Esophagus squamous epithelium (tissue), 5 donors: ENCODE measurements around the gene EWSR1. TPM values are rescaled to one million over a fixed set of nuclear protein-coding genes. Genes with fewer than 3 reads are reported as not detected.
"Not testable (repeated sequence)": the region's sequence is repeated elsewhere in the genome, so short reads cannot be mapped to it uniquely, and the experiment has no call there.

Experiments used
- DNase-seq: peaks from one replicate; lab custom pipeline; 2025; lab: John Stamatoyannopoulos, UW
- H3K27ac ChIP-seq, 4 donors: fragments of 200-600 bp; sonication (generic); one replicate each; pipeline ENCODE4 v1.5.1; 2016 to 2019; ENCODE audit warnings: mild to moderate bottlenecking in 1 of 4
- H3K27me3 ChIP-seq, 4 donors: fragments of 200-600 bp; sonication (generic); 1 replicate in 3 of 4; 2 replicates in 1 of 4; pipeline versions ENCODE4 v1.5.1 to v1.6.0; 2017 to 2021; ENCODE audit warnings: antibody characterized with exemption in 1 of 4
- H3K36me3 ChIP-seq, 3 donors: fragments of 200-600 bp; sonication (generic); one replicate each; pipeline ENCODE4 v1.5.1; 2016 to 2019
- H3K4me1 ChIP-seq, 3 donors: fragments of 200-600 bp; sonication (generic); one replicate each; pipeline ENCODE4 v1.5.1; 2017 to 2019
- H3K4me3 ChIP-seq, 4 donors: fragments of 200-600 bp; sonication (generic); 1 replicate in 3 of 4; 2 replicates in 1 of 4; pipeline ENCODE4 v1.5.1; 2016 to 2019; ENCODE audit warnings: mild to moderate bottlenecking in 2 of 4, moderate library complexity in 1 of 4
- H3K9me3 ChIP-seq, 3 donors: fragments of 200-600 bp; sonication (generic); one replicate each; pipeline ENCODE4 v1.5.1; 2016 to 2019
- POLR2A ChIP-seq, 4 donors: fragments of 450-650 bp; IDR thresholded peaks; one replicate each; pipeline ENCODE4 v1.6.1; 2017; ENCODE audit warnings: antibody characterized with exemption in 4 of 4, mild to moderate bottlenecking in 4 of 4, moderate library complexity in 3 of 4
- WGBS, 2 donors: methylation state at CpG; one replicate each; pipeline ENCODE4 v1.1.5; 2018; 5-methylcytosine and 5-hydroxymethylcytosine counted together
- intact Hi-C: fragments of 100-400 bp; cut with DNase I; formaldehyde crosslinking; loops from one replicate; pipeline ENCODE4 v1.15.0; 2022
- total RNA-seq, 4 donors: library from RNA; depleted of rRNA; stranded (reverse); fragments of >200 nt; gene quantifications; one replicate each; pipeline ENCODE4 v1.1.0, GENCODE V29; 2016
- TF ChIP-seq, protein P1 (sequence below), 6 experiments: fragments of 450-650 bp in 4 of 6; fragments of 200-600 bp in 2 of 6; sonication (generic) in 2 of 6; IDR thresholded peaks; one replicate each; pipeline ENCODE4 v1.5.1; 2016 to 2019; ENCODE audit warnings: antibody characterized with exemption in 6 of 6, mild to moderate bottlenecking in 4 of 6, moderate library complexity in 4 of 6
- donor health status: DM: yes; HTN: yes; CAD: no.

The EWSR1 gene
- total RNA-seq, 4 donors from 2014 or later: 124 to 217 (median 174) TPM

GRCh38 chr22:29342577-29343312, 74.7 kb downstream of the EWSR1 start:
- intact Hi-C loops: no loop called here
- Histone ChIP-seq H3K4me1 (peaks cover 0 to 50% (median 3%) of the 10 kb centered on the region in 3 donors), H3K36me3 (peaks cover 54 to 100% (median 58%) of the 10 kb centered on the region in 3 donors), H3K27ac (no peak overlapping the region), H3K27me3 (no peaks in the 10 kb centered on the region), H3K9me3 (no peaks in the 10 kb centered on the region), H3K4me3 (no peak overlapping the region)
- 62 to 73% methylated on average over 4 to 5 of the region's 10 CpGs for WGBS, 2 donors
- TF ChIP-seq, protein P1, sequence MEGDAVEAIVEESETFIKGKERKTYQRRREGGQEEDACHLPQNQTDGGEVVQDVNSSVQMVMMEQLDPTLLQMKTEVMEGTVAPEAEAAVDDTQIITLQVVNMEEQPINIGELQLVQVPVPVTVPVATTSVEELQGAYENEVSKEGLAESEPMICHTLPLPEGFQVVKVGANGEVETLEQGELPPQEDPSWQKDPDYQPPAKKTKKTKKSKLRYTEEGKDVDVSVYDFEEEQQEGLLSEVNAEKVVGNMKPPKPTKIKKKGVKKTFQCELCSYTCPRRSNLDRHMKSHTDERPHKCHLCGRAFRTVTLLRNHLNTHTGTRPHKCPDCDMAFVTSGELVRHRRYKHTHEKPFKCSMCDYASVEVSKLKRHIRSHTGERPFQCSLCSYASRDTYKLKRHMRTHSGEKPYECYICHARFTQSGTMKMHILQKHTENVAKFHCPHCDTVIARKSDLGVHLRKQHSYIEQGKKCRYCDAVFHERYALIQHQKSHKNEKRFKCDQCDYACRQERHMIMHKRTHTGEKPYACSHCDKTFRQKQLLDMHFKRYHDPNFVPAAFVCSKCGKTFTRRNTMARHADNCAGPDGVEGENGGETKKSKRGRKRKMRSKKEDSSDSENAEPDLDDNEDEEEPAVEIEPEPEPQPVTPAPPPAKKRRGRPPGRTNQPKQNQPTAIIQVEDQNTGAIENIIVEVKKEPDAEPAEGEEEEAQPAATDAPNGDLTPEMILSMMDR (IDR thresholded peaks at IDR 0.05): no peak
- no peak for TF ChIP-seq POLR2A (IDR thresholded peaks at IDR 0.05)
- no peak for DNase-seq

DNA sequence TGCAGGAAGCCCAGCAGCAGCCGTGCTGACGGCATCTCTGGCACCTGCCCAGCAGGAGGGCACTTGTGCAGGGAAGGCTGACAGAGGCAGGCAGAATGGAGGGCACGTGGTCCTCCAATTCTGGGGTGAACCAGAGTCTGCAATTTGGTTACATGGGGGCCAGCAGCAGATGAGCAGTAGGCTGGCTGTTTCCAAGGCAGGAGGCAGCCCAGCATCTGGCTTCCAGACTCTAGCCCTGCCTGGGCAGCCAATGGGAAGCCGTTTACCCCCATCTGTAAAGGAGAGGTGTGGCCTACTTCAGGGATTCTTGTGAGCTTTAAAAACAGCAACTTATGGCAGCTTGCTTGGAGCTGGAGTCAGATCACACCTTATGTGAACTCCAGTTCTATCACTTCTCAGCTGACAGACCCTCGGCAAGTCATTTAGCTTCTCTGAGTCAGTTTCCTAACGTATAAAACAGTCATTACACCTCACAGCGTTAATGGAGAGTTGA, 75.3 kb downstream of the EWSR1 start:
- 28 to 66% methylated on average over 6 of the region's 7 CpGs for WGBS, 2 donors
- H3K4me1 ChIP-seq: peaks cover 0 to 43% (median 0%) of the 10 kb centered on the region in 3 donors
- intact Hi-C loops: no loop called here
- H3K27ac ChIP-seq: no peak overlapping the region
- peaks cover 60 to 100% (median 64%) of the 10 kb centered on the region in 3 donors for H3K36me3 ChIP-seq
- no peaks in the 10 kb centered on the region for H3K27me3 ChIP-seq
- no peaks in the 10 kb centered on the region for H3K9me3 ChIP-seq
- TF ChIP-seq, protein P1 (IDR thresholded peaks at IDR 0.05): no peak
- TF ChIP-seq POLR2A (IDR thresholded peaks at IDR 0.05): no peak
- no peak for DNase-seq
- no peak overlapping the region for H3K4me3 ChIP-seq

GRCh38 chr22:29344137-29344536, 76.1 kb downstream of the EWSR1 start:
- WGBS, 2 donors: 32 to 45% methylated on average over 5 of the region's 5 CpGs
- intact Hi-C loops: no loop called here
- peaks cover 0 to 36% (median 0%) of the 10 kb centered on the region in 3 donors for H3K4me1 ChIP-seq
- no peak for TF ChIP-seq POLR2A (IDR thresholded peaks at IDR 0.05)
- TF ChIP-seq, protein P1 (IDR thresholded peaks at IDR 0.05): no peak
- H3K9me3 ChIP-seq: no peaks in the 10 kb centered on the region
- H3K4me3 ChIP-seq: no peak overlapping the region
- H3K27ac ChIP-seq: no peak overlapping the region
- H3K27me3 ChIP-seq: no peaks in the 10 kb centered on the region
- H3K36me3 ChIP-seq: peaks cover 55 to 100% (median 64%) of the 10 kb centered on the region in 3 donors
- no peak for DNase-seq

- H3K4me1 ChIP-seq: peaks cover 0 to 30% (median 0%) of the 10 kb centered on the region in 3 donors
- intact Hi-C loops, H3K27me3 ChIP-seq, H3K9me3 ChIP-seq, H3K4me3 ChIP-seq, DNase-seq, H3K27ac ChIP-seq: not testable (repeated sequence)
- WGBS, 2 donors: 83 to 91% methylated on average over 5 of the region's 5 CpGs
- peaks cover 55 to 100% (median 65%) of the 10 kb centered on the region in 3 donors for H3K36me3 ChIP-seq
These were observed 76.8 kb downstream of the EWSR1 start for GRCh38 chr22:29344889-29345288.

DNA sequence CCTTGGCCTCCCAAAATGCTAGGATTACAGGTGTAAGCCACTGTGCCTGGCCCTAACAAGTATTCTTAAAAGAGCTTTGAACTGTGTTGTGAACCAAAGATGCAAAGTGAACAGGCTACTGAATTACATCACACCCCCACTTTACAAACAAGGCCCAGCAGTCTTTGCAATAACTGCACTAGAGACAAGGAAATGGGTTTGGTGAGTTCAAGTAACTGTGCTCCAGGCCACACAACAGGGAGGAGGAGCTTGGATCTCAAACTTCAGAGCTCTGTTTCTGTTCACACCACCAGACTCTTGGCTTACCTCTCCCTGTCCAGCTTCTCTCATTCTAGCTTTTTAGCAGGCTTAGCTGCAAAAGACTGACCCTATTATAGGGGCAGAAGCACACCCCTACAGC, 77.9 kb downstream of the EWSR1 start:
- H3K9me3 ChIP-seq: no peaks in the 10 kb centered on the region
- DNase-seq: no peak
- H3K27ac ChIP-seq: no peak overlapping the region
- H3K36me3 ChIP-seq: peaks cover 54 to 100% (median 67%) of the 10 kb centered on the region in 3 donors
- intact Hi-C loops: no loop called here
- TF ChIP-seq, protein P1 (IDR thresholded peaks at IDR 0.05): no peak
- no peak overlapping the region for H3K4me3 ChIP-seq
- H3K4me1 ChIP-seq: peaks cover 0 to 23% (median 0%) of the 10 kb centered on the region in 3 donors
- H3K27me3 ChIP-seq: no peaks in the 10 kb centered on the region
